HepG2 (cell line): Measurements from ENCODE around the gene ZBTB26. TPM values are rescaled to one million over a fixed set of nuclear protein-coding genes. Genes with fewer than 3 reads are reported as not detected.

ENCODE experiments used
- AHR ChIP-seq: IDR thresholded peaks from 2 replicates; pipeline ENCODE4 v1.6.1; 2018; ENCODE audit warnings: missing genetic modification reagents, missing compliant biosample characterization
- CBX1 ChIP-seq: IDR thresholded peaks from one replicate; pipeline ENCODE4 v1.6.1; 2016; ENCODE audit warnings: antibody characterized with exemption, low read depth
- ISL2 ChIP-seq: sonication (generic); formaldehyde crosslinking; IDR thresholded peaks from 2 replicates; pipeline ENCODE4 v1.5.0; 2020; ENCODE audit warnings: missing genetic modification reagents
- KAT8 ChIP-seq: IDR thresholded peaks from 2 replicates; pipeline ENCODE4 v1.6.1; 2016; ENCODE audit warnings: missing genetic modification reagents, missing compliant biosample characterization
- MEIS2 ChIP-seq: sonication (generic); formaldehyde crosslinking; IDR thresholded peaks from 2 replicates; pipeline ENCODE4 v1.9.0; 2021; ENCODE audit warnings: mild to moderate bottlenecking, missing genetic modification reagents
- NAIF1 ChIP-seq: sonication (generic); formaldehyde crosslinking; IDR thresholded peaks from 2 replicates; pipeline ENCODE4 v1.5.0; 2020; ENCODE audit warnings: mild to moderate bottlenecking, missing genetic modification reagents, borderline replicate concordance
- NCOA2 ChIP-seq: sonication (generic); formaldehyde crosslinking; IDR thresholded peaks from 2 replicates; pipeline ENCODE4 v1.8.0; 2022; ENCODE audit warnings: inconsistent platforms
- NFKB2 ChIP-seq: sonication (generic); formaldehyde crosslinking; IDR thresholded peaks from 2 replicates; pipeline ENCODE4 v1.4.0; 2020; ENCODE audit warnings: missing genetic modification reagents, borderline replicate concordance
- SPEN ChIP-seq: sonication (generic); formaldehyde crosslinking; IDR thresholded peaks from 2 replicates; pipeline ENCODE4 v1.5.1; 2020; ENCODE audit warnings: low read depth, mild to moderate bottlenecking, missing genetic modification reagents
- SRSF1 ChIP-seq: fragments of 200-400 bp; formaldehyde crosslinking; optimal IDR thresholded peaks from 2 replicates; pipeline ENCODE3; 2017; ENCODE audit warnings: mild to moderate bottlenecking, low read depth, low read length, moderate library complexity
- STAT5B ChIP-seq: sonication (generic); formaldehyde crosslinking; IDR thresholded peaks from 2 replicates; pipeline ENCODE4 v1.4.0; 2020; ENCODE audit warnings: missing genetic modification reagents
- TGIF2 ChIP-seq: IDR thresholded peaks from 2 replicates; pipeline ENCODE4 v1.6.1; 2016; ENCODE audit warnings: control low read depth, missing compliant biosample characterization
- ZNF335 ChIP-seq: sonication (generic); formaldehyde crosslinking; IDR thresholded peaks from 2 replicates; pipeline ENCODE4 v1.4.0; 2020; ENCODE audit warnings: missing genetic modification reagents
- ZNF44 ChIP-seq: sonication (generic); formaldehyde crosslinking; IDR thresholded peaks from 2 replicates; pipeline ENCODE4 v1.5.1; 2020; ENCODE audit warnings: mild to moderate bottlenecking, missing genetic modification reagents
- ZNF460 ChIP-seq: sonication (generic); formaldehyde crosslinking; IDR thresholded peaks from 2 replicates; pipeline ENCODE4 v1.5.1; 2020; ENCODE audit warnings: missing genetic modification reagents, mild to moderate bottlenecking, borderline replicate concordance
- ZNF607 ChIP-seq: sonication (generic); formaldehyde crosslinking; IDR thresholded peaks from 2 replicates; pipeline ENCODE4 v1.5.1; 2020; ENCODE audit warnings: missing genetic modification reagents, mild to moderate bottlenecking, borderline replicate concordance
- polyA plus RNA-seq, 8 experiments: library from polyadenylated mRNA; depleted of rRNA in 3 of 8; stranded (reverse) in 7 of 8; unstranded in 1 of 8; fragments of >200 nt; fragmentation: Illumina TruSeq in 4 of 8; extraction: Trizol in 4 of 8; gene quantifications; 2 replicates each; pipeline versions ENCODE4 v1.2.1 to v1.2.3, GENCODE V29; 2011 to 2016; ENCODE audit warnings: low read depth in 4 of 8, missing spikeins in 1 of 8, mixed read lengths in 1 of 8; ENCODE audit not compliant: insufficient read depth in 1 of 8
- total RNA-seq, 5 experiments: library from RNA; depleted of rRNA; stranded (reverse); fragments of >200 nt; fragmentation: Illumina TruSeq; extraction: Trizol; gene quantifications; 2 replicates each; pipeline ENCODE4 v1.2.3, GENCODE V29; 2016; ENCODE audit warnings: low read depth in 1 of 5
- TF ChIP-seq, protein P1 (sequence below): sonication (generic); formaldehyde crosslinking; IDR thresholded peaks from 2 replicates; pipeline ENCODE4 v1.4.0; 2020; ENCODE audit warnings: missing genetic modification reagents, mild to moderate bottlenecking, borderline replicate concordance
- TF ChIP-seq, protein P2 (sequence below): sonication (generic); formaldehyde crosslinking; IDR thresholded peaks from 2 replicates; pipeline ENCODE4 v1.4.0; 2020; ENCODE audit warnings: mild to moderate bottlenecking, missing genetic modification reagents
- TF ChIP-seq, protein P3 (sequence below): sonication (generic); formaldehyde crosslinking; IDR thresholded peaks from 2 replicates; pipeline ENCODE4 v1.5.0; 2020; ENCODE audit warnings: mild to moderate bottlenecking, missing genetic modification reagents, moderate library complexity
- TF ChIP-seq, protein P4 (sequence below): sonication (generic); formaldehyde crosslinking; IDR thresholded peaks from 2 replicates; pipeline ENCODE4 v1.5.0; 2020; ENCODE audit warnings: mild to moderate bottlenecking, missing genetic modification reagents

ZBTB26 gene
- total and polyA plus RNA-seq, 2 of the 13 experiments (the other 11 are each of a cell fraction or from before 2014, with no cell fraction given) = 4.5 to 8.6 TPM

DNA sequence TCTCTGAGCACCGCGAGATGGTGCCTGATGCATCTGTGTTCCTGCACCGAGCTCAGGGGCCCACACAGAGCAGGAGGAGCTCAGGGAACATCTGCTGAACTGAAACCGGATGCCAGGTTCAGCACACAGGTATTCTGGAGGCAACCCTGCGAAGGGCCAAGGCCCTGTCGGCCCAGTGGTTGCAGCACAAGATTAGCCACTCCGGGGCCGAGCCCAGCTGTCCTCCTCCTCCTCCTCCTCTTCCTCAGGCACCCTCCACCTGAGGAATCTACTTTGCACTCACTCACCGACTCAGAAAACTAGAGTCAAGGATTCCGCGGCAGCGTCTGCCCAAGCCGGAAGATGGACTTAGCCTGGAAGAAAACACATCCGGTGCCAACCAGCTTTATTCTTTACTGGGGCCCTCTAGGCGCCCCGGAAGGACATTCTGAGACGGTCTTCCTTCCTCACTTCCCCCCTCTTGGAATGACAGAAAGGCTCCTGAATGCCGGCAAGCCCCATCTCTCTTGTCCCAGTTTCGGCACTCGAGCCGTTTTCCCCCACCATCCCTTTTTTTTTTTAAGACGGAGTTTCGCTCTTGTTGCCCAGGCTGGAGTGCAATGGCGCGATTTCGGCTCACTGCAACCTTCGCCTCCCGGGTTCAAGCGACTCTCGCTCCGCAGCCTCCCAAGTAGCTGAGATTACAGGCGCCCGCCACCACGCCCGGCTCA is 18.2 kb downstream of the ZBTB26 start, which contains the start of gene ZBTB6 (continued):
- TF ChIP-seq, protein P1, sequence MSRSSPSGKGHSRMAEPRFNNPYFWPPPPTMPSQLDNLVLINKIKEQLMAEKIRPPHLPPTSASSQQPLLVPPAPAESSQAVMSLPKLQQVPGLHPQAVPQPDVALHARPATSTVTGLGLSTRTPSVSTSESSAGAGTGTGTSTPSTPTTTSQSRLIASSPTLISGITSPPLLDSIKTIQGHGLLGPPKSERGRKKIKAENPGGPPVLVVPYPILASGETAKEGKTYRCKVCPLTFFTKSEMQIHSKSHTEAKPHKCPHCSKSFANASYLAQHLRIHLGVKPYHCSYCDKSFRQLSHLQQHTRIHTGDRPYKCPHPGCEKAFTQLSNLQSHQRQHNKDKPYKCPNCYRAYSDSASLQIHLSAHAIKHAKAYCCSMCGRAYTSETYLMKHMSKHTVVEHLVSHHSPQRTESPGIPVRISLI = peak; percentile 26; the same call in 1 of the 2 replicates
- TF ChIP-seq NCOA2 (CRISPR knock-in tag) (no peak), AHR (CRISPR knock-in tag) (0 out of 2 replicates have a peak, but pooled peaks have one; percentile 25), ZNF607 (peak; percentile 31; the same call in 1 of the 2 replicates), ZNF335 (CRISPR knock-in tag) (peak; percentile 94), CBX1 (peak; percentile 23), KAT8 (peak; percentile 99), MEIS2 (0 out of 2 replicates have a peak, but pooled peaks have one; percentile 19), STAT5B (CRISPR knock-in tag) (no peak), SRSF1 (peak; percentile 36), SPEN (CRISPR knock-in tag) (peak; percentile 77; the same call in 1 of the 2 replicates), ZNF44 (CRISPR knock-in tag) (no peak; the same call in 1 of the 2 replicates), TGIF2 (peak; percentile 19; the same call in 1 of the 2 replicates), NAIF1 (CRISPR knock-in tag) (peak; percentile 50; the same call in 1 of the 2 replicates), NFKB2 (peak; percentile 52; the same call in 1 of the 2 replicates), ZNF460 (CRISPR knock-in tag) (peak; percentile 96), ISL2 (CRISPR knock-in tag) (0 out of 2 replicates have a peak, but pooled peaks have one; percentile 14)
- TF ChIP-seq, protein P2, sequence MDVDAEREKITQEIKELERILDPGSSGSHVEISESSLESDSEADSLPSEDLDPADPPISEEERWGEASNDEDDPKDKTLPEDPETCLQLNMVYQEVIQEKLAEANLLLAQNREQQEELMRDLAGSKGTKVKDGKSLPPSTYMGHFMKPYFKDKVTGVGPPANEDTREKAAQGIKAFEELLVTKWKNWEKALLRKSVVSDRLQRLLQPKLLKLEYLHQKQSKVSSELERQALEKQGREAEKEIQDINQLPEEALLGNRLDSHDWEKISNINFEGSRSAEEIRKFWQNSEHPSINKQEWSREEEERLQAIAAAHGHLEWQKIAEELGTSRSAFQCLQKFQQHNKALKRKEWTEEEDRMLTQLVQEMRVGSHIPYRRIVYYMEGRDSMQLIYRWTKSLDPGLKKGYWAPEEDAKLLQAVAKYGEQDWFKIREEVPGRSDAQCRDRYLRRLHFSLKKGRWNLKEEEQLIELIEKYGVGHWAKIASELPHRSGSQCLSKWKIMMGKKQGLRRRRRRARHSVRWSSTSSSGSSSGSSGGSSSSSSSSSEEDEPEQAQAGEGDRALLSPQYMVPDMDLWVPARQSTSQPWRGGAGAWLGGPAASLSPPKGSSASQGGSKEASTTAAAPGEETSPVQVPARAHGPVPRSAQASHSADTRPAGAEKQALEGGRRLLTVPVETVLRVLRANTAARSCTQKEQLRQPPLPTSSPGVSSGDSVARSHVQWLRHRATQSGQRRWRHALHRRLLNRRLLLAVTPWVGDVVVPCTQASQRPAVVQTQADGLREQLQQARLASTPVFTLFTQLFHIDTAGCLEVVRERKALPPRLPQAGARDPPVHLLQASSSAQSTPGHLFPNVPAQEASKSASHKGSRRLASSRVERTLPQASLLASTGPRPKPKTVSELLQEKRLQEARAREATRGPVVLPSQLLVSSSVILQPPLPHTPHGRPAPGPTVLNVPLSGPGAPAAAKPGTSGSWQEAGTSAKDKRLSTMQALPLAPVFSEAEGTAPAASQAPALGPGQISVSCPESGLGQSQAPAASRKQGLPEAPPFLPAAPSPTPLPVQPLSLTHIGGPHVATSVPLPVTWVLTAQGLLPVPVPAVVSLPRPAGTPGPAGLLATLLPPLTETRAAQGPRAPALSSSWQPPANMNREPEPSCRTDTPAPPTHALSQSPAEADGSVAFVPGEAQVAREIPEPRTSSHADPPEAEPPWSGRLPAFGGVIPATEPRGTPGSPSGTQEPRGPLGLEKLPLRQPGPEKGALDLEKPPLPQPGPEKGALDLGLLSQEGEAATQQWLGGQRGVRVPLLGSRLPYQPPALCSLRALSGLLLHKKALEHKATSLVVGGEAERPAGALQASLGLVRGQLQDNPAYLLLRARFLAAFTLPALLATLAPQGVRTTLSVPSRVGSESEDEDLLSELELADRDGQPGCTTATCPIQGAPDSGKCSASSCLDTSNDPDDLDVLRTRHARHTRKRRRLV (CRISPR knock-in tag) = no peak
- TF ChIP-seq, protein P3, sequence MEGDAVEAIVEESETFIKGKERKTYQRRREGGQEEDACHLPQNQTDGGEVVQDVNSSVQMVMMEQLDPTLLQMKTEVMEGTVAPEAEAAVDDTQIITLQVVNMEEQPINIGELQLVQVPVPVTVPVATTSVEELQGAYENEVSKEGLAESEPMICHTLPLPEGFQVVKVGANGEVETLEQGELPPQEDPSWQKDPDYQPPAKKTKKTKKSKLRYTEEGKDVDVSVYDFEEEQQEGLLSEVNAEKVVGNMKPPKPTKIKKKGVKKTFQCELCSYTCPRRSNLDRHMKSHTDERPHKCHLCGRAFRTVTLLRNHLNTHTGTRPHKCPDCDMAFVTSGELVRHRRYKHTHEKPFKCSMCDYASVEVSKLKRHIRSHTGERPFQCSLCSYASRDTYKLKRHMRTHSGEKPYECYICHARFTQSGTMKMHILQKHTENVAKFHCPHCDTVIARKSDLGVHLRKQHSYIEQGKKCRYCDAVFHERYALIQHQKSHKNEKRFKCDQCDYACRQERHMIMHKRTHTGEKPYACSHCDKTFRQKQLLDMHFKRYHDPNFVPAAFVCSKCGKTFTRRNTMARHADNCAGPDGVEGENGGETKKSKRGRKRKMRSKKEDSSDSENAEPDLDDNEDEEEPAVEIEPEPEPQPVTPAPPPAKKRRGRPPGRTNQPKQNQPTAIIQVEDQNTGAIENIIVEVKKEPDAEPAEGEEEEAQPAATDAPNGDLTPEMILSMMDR = peak; percentile 56
- TF ChIP-seq, protein P4, sequence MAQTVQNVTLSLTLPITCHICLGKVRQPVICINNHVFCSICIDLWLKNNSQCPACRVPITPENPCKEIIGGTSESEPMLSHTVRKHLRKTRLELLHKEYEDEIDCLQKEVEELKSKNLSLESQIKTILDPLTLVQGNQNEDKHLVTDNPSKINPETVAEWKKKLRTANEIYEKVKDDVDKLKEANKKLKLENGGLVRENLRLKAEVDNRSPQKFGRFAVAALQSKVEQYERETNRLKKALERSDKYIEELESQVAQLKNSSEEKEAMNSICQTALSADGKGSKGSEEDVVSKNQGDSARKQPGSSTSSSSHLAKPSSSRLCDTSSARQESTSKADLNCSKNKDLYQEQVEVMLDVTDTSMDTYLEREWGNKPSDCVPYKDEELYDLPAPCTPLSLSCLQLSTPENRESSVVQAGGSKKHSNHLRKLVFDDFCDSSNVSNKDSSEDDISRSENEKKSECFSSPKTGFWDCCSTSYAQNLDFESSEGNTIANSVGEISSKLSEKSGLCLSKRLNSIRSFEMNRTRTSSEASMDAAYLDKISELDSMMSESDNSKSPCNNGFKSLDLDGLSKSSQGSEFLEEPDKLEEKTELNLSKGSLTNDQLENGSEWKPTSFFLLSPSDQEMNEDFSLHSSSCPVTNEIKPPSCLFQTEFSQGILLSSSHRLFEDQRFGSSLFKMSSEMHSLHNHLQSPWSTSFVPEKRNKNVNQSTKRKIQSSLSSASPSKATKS (CRISPR knock-in tag) = peak; percentile 63; the same call in 1 of the 2 replicates
